ENCODE results near the gene HINT3.

- no peak for TF ChIP-seq POLR2AphosphoS5 (IDR thresholded peaks at IDR 0.05)
- TF ChIP-seq CTCF (IDR thresholded peaks at IDR 0.05), result no peak
Observed at GRCh38 chr6:125985522-125985921, 29.0 kb downstream of the HINT3 start.
